HEK293 (cell line): Measurements from ENCODE around the gene MT1F.

Source experiments
- CTCF ChIA-PET: fragments of 350-600 bp; formaldehyde crosslinking; extraction: SDS; loops from one replicate; lab custom pipeline; 2021; ENCODE audit warnings: antibody characterized with exemption; lab: Yijun Ruan, JAX
- POLR2A ChIA-PET: fragments of 300-600 bp; formaldehyde crosslinking; extraction: SDS; loops from one replicate; lab custom pipeline; 2020; ENCODE audit warnings: antibody characterized with exemption, inconsistent platforms; lab: Yijun Ruan, JAX
- H3K27ac ChIP-seq: fragments of 200-500 bp; sonication (Bioruptor generic); 2 replicates; pipeline ENCODE4 v1.5.1; 2014; ENCODE audit warnings: low read depth, low read length, control low read depth, inconsistent platforms; ENCODE audit errors: extremely low read depth
- H3K36me3 ChIP-seq, 2 experiments: fragments of 200-500 bp in 1 of 2; sonication (Bioruptor generic) in 1 of 2; 1 replicate in 1 of 2; 2 replicates in 1 of 2; pipeline ENCODE4 v1.5.1; 2014 to 2017; ENCODE audit warnings: inconsistent platforms in 2 of 2, low read length in 2 of 2; ENCODE audit not compliant: control insufficient read depth in 2 of 2, insufficient read depth in 1 of 2
- H3K4me1 ChIP-seq: fragments of 200-500 bp; sonication (Bioruptor generic); 2 replicates; pipeline ENCODE4 v1.5.1; 2014; ENCODE audit warnings: mild to moderate bottlenecking, low read length, inconsistent platforms; ENCODE audit not compliant: control insufficient read depth, insufficient read depth
- H3K4me3 ChIP-seq: 2 replicates; pipeline ENCODE4 v1.5.1; 2011; ENCODE audit warnings: low read depth, mild to moderate bottlenecking, control low read depth, low read length, moderate library complexity
- H3K9me3 ChIP-seq: fragments of 200-500 bp; sonication (Bioruptor generic); 2 replicates; pipeline ENCODE4 v1.5.1; 2014; ENCODE audit warnings: low read depth, low read length, inconsistent platforms; ENCODE audit not compliant: control insufficient read depth, insufficient read depth
- BCL11A ChIP-seq: fragments of 450-650 bp; formaldehyde crosslinking; IDR thresholded peaks from 2 replicates; pipeline ENCODE4 v1.5.1; 2016; ENCODE audit warnings: low read depth, missing biosample characterization, missing genetic modification characterization
- KLF8 ChIP-seq: fragments of 450-650 bp; formaldehyde crosslinking; IDR thresholded peaks from 2 replicates; pipeline ENCODE4 v1.5.1; 2016; ENCODE audit warnings: missing biosample characterization, missing genetic modification characterization
- OSR2 ChIP-seq: fragments of 450-650 bp; formaldehyde crosslinking; IDR thresholded peaks from 2 replicates; pipeline ENCODE4 v1.5.1; 2016; ENCODE audit warnings: missing biosample characterization, missing genetic modification characterization
- PRDM1 ChIP-seq: fragments of 450-650 bp; formaldehyde crosslinking; IDR thresholded peaks from 2 replicates; pipeline ENCODE4; 2016; ENCODE audit warnings: missing biosample characterization, missing genetic modification characterization
- REPIN1 ChIP-seq: fragments of 450-650 bp; formaldehyde crosslinking; IDR thresholded peaks from 2 replicates; pipeline ENCODE4 v1.5.1; 2017; ENCODE audit warnings: missing biosample characterization, missing genetic modification characterization, low read depth
- SP3 ChIP-seq: fragments of 450-650 bp; formaldehyde crosslinking; IDR thresholded peaks from 2 replicates; pipeline ENCODE4 v1.5.1; 2016; ENCODE audit warnings: missing biosample characterization, missing genetic modification characterization
- ZBTB21 ChIP-seq: fragments of 450-650 bp; formaldehyde crosslinking; IDR thresholded peaks from 2 replicates; pipeline ENCODE4 v1.5.1; 2017; ENCODE audit warnings: missing biosample characterization, missing genetic modification characterization
- ZNF214 ChIP-seq: fragments of 450-650 bp; formaldehyde crosslinking; IDR thresholded peaks from 2 replicates; pipeline ENCODE4 v1.5.1; 2017; ENCODE audit warnings: missing biosample characterization, mild to moderate bottlenecking, missing genetic modification characterization, borderline replicate concordance
- ZNF223 ChIP-seq: fragments of 450-650 bp; formaldehyde crosslinking; IDR thresholded peaks from 2 replicates; pipeline ENCODE4 v1.5.1; 2016; ENCODE audit warnings: missing biosample characterization, missing genetic modification characterization
- ZNF248 ChIP-seq: fragments of 450-650 bp; formaldehyde crosslinking; IDR thresholded peaks from 2 replicates; pipeline ENCODE4 v1.5.1; 2017; ENCODE audit warnings: missing biosample characterization, missing genetic modification characterization
- ZNF266 ChIP-seq: fragments of 450-650 bp; formaldehyde crosslinking; IDR thresholded peaks from 2 replicates; pipeline ENCODE4 v1.5.1; 2016; ENCODE audit warnings: missing biosample characterization, missing genetic modification characterization, low read depth
- ZNF280C ChIP-seq: fragments of 450-650 bp; formaldehyde crosslinking; IDR thresholded peaks from 2 replicates; pipeline ENCODE4 v1.5.1; 2016; ENCODE audit warnings: missing biosample characterization, missing genetic modification characterization
- ZNF37A ChIP-seq: fragments of 450-650 bp; IDR thresholded peaks from 2 replicates; pipeline ENCODE4 v1.5.1; 2018; ENCODE audit warnings: missing biosample characterization, missing genetic modification characterization
- ZNF510 ChIP-seq: fragments of 450-650 bp; formaldehyde crosslinking; IDR thresholded peaks from 2 replicates; pipeline ENCODE4 v1.5.1; 2018; ENCODE audit warnings: mild to moderate bottlenecking, missing genetic modification characterization, missing biosample characterization; ENCODE audit not compliant: insufficient replicate concordance
- ZNF521 ChIP-seq: fragments of 450-650 bp; formaldehyde crosslinking; IDR thresholded peaks from 2 replicates; pipeline ENCODE4 v1.5.1; 2017; ENCODE audit warnings: missing biosample characterization, mild to moderate bottlenecking, missing genetic modification characterization
- ZNF544 ChIP-seq: fragments of 450-650 bp; formaldehyde crosslinking; IDR thresholded peaks from 2 replicates; pipeline ENCODE4 v1.5.0; 2017; ENCODE audit warnings: missing biosample characterization, missing genetic modification characterization
- ZNF549 ChIP-seq: fragments of 450-650 bp; IDR thresholded peaks from 2 replicates; pipeline ENCODE4 v1.5.1; 2018; ENCODE audit warnings: missing biosample characterization, missing genetic modification characterization, mild to moderate bottlenecking, inconsistent platforms, moderate library complexity
- ZNF623 ChIP-seq: fragments of 450-650 bp; formaldehyde crosslinking; IDR thresholded peaks from 2 replicates; pipeline ENCODE4 v1.5.1; 2016; ENCODE audit warnings: missing biosample characterization, missing genetic modification characterization
- ZNF670 ChIP-seq: fragments of 450-650 bp; formaldehyde crosslinking; IDR thresholded peaks from 2 replicates; pipeline ENCODE4 v1.5.1; 2016; ENCODE audit warnings: missing biosample characterization, missing genetic modification characterization, low read depth
- ZNF707 ChIP-seq: fragments of 450-650 bp; formaldehyde crosslinking; IDR thresholded peaks from 2 replicates; pipeline ENCODE4 v1.5.1; 2016; ENCODE audit warnings: missing biosample characterization, missing genetic modification characterization
- ZNF777 ChIP-seq: fragments of 450-650 bp; formaldehyde crosslinking; IDR thresholded peaks from 2 replicates; pipeline ENCODE4 v1.5.1; 2017; ENCODE audit warnings: missing biosample characterization, missing genetic modification characterization, borderline replicate concordance
- ZNF785 ChIP-seq: fragments of 450-650 bp; formaldehyde crosslinking; IDR thresholded peaks from 2 replicates; pipeline ENCODE4 v1.5.1; 2016; ENCODE audit warnings: missing biosample characterization, missing genetic modification characterization
- ZNF830 ChIP-seq: fragments of 450-650 bp; IDR thresholded peaks from 2 replicates; pipeline ENCODE4 v1.5.0; 2018; ENCODE audit warnings: missing biosample characterization, missing genetic modification characterization, low read depth, mild to moderate bottlenecking, moderate library complexity
- TF ChIP-seq, protein P1 (sequence below): fragments of 450-650 bp; formaldehyde crosslinking; IDR thresholded peaks from 2 replicates; pipeline ENCODE4 v1.5.1; 2016; ENCODE audit warnings: missing biosample characterization, missing genetic modification characterization
- TF ChIP-seq, protein P2 (sequence below): IDR thresholded peaks from 2 replicates; pipeline ENCODE4 v1.6.1; 2011; ENCODE audit warnings: mild to moderate bottlenecking, low read depth, low read length, borderline replicate concordance

Gene MT1F

DNA sequence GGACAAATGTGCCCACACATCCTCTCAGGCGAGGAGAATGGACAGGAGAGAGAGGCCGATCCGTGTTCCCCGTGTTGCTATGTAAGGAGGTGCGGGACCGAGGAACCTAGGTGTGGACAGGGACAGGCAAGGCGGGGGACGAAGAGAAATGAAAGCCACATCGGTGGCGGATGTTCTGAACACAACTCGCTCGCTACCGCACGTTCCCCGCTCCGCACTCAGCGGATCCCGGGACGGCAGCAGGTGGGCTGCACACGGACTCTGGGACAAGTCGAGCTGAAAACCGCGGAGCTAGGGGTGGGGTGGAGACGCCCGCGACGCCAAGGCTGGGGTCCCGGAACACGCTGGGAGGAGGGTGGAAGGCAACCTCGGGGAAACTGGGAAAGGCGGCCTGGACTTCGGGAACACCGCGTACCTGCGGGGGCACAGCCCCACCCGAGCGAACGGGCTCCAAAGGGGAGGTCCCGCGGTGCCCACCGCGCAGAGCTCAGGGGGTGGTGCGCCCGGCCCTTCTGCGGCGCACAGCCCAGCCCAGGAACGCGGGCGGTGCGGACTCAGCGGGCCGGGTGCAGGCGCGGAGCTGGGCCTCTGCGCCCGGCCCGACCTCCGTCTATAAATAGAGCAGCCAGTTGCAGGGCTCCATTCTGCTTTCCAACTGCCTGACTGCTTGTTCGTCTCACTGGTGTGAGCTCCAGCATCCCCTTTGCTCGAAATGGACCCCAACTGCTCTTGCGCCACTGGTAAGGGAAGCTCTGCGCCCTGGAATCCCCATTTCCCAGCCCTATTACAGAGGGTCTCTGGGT is 32.4 kb upstream of the MT1F start, which contains the start of gene MT1E:
TSS of gene MT1E (plus strand) at position 642 of the 803 bp plus-strand sequence. CDS start at position 713, 71 bp downstream.
- no peaks in the 10 kb centered on the region for H3K9me3 ChIP-seq
- POLR2A ChIA-PET = interaction anchor here (1.4 to 2.6 kb wide), 2 partner anchors 15 to 17 kb away, joined by 5 to 8 read pairs; partner anchors contain the start of gene MT2A
- no peaks in the 10 kb centered on the region for H3K36me3 ChIP-seq
- H3K4me3 ChIP-seq = no peak within 1 kb of the TSS
- no peak within 1 kb of the TSS for H3K27ac ChIP-seq
- no peaks in the 10 kb centered on the region; the same call in 1 of the 2 replicates for H3K4me1 ChIP-seq
- TF ChIP-seq, protein P1, sequence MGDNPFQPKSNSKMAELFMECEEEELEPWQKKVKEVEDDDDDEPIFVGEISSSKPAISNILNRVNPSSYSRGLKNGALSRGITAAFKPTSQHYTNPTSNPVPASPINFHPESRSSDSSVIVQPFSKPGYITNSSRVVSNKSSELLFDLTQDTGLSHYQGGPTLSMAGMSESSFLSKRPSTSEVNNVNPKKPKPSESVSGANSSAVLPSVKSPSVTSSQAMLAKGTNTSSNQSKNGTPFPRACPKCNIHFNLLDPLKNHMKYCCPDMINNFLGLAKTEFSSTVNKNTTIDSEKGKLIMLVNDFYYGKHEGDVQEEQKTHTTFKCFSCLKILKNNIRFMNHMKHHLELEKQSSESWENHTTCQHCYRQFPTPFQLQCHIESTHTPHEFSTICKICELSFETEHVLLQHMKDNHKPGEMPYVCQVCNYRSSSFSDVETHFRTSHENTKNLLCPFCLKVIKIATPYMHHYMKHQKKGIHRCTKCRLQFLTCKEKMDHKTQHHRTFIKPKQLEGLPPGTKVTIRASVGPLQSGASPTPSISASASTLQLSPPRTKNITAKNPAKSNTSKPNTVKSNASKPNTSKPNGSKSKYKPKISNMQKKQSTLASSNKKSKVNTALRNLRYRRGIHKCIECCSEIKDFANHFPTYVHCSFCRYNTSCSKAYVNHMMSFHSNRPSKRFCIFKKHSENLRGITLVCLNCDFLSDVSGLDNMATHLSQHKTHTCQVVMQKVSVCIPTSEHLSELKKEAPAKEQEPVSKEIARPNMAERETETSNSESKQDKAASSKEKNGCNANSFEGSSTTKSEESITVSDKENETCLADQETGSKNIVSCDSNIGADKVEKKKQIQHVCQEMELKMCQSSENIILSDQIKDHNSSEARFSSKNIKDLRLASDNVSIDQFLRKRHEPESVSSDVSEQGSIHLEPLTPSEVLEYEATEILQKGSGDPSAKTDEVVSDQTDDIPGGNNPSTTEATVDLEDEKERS = no peak
- TF ChIP-seq ZNF830 (tag by site-specific recombination) (no peak), ZNF223 (tag by site-specific recombination) (no peak), ZNF623 (tag by site-specific recombination) (no peak), ZNF521 (no peak), PRDM1 (no peak), ZNF266 (no peak), BCL11A (no peak), SP3 (tag by site-specific recombination) (no peak), KLF8 (tag by site-specific recombination) (no peak), ZNF280C (tag by site-specific recombination) (no peak), ZNF214 (tag by site-specific recombination) (no peak), ZNF37A (tag by site-specific recombination) (no peak), ZNF248 (tag by site-specific recombination) (no peak), ZNF785 (tag by site-specific recombination) (no peak), ZNF510 (no peak), ZNF777 (tag by site-specific recombination) (no peak), ZNF670 (no peak), REPIN1 (tag by site-specific recombination) (no peak)
- CTCF ChIA-PET = interaction anchor here (0.7 kb wide), 1 partner anchor 48 kb away, joined by 3 read pairs; no protein-coding TSS in a partner anchor

- no peaks in the 10 kb centered on the region for H3K9me3 ChIP-seq
- TF ChIP-seq ZBTB21 = no peak
- TF ChIP-seq, protein P2, sequence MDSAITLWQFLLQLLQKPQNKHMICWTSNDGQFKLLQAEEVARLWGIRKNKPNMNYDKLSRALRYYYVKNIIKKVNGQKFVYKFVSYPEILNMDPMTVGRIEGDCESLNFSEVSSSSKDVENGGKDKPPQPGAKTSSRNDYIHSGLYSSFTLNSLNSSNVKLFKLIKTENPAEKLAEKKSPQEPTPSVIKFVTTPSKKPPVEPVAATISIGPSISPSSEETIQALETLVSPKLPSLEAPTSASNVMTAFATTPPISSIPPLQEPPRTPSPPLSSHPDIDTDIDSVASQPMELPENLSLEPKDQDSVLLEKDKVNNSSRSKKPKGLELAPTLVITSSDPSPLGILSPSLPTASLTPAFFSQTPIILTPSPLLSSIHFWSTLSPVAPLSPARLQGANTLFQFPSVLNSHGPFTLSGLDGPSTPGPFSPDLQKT = no peak
- no peak for TF ChIP-seq ZNF707 (tag by site-specific recombination)
- no peak for TF ChIP-seq OSR2 (tag by site-specific recombination)
- TF ChIP-seq ZNF549 (tag by site-specific recombination) = no peak
- TF ChIP-seq ZNF266 = no peak
- no peak for TF ChIP-seq ZNF544 (tag by site-specific recombination)
- TF ChIP-seq, all 188 proteins: peak for 0
- H3K4me3 ChIP-seq = no peak overlapping the region
- H3K27ac ChIP-seq = no peak overlapping the region
- H3K4me1 ChIP-seq = no peaks in the 10 kb centered on the region; the same call in 1 of the 2 replicates
- H3K36me3 ChIP-seq = no peaks in the 10 kb centered on the region
- ChIA-PET POLR2A (interaction anchor here (1.4 to 2.6 kb wide), 2 partner anchors 16 to 18 kb away, joined by 5 to 8 read pairs; partner anchors contain the start of gene MT2A), CTCF (interaction anchor here (0.7 to 1.3 kb wide), 2 partner anchors 8 to 76 kb away, joined by 4 read pairs; no protein-coding TSS in a partner anchor)
Measured at GRCh38 chr16:56625943-56626654, 31.7 kb upstream of the MT1F start.
